ENCODE results near the gene MED7. TPM values are rescaled to one million over a fixed set of nuclear protein-coding genes. Genes with fewer than 3 reads are reported as not detected.
A peak's percentile ranks its signal among the peaks of the same experiment; 100 is the strongest.

MED7 gene
- total and polyA plus RNA-seq, 12 donors: 9.5 to 45.3 (median 17.2) TPM

DNA sequence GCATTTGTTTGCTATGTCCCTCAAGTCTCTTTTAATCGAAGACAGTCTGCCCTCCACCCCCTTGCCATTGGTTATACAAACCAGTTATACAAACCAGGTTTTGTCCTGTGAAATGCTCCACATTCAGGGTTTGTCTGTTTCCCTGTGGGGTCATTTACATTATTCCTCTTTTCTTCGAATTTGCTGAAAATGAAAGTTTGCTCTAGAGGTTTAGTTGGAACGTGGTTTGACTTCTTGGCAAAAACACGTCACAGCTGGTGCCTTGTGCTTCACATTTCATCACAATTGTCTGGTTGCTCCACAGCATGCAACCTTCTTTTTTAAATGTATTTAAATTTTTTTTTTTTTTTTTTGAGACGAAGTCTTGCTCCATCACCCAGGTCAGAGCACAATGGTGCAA lies 29.7 kb downstream of the MED7 start:
- Histone ChIP-seq H3K36me3 (replicated peaks in 1 of 2) (no peaks in the 10 kb centered on the region), H3K9me3 (replicated peaks in 1 of 3) (no peaks in the 10 kb centered on the region), H3K27ac (peak overlapping the region in 1 of 5 donors; percentile 26), H3K4me3 (no peak overlapping the region), H3K4me1 (replicated peaks in 1 of 2) (peaks cover 0 to 30% of the 10 kb centered on the region in 2 donors), H3K27me3 (no peaks in the 10 kb centered on the region)
- 65 to 80% (median 72%) methylated on average over 5 of the region's 5 CpGs for WGBS, 4 donors
- DNase-seq: peak in 2 of 7 donors; percentile 28 to 29
- intact Hi-C loops (cut with DNase I): no loop called here
- TF ChIP-seq, protein P1, sequence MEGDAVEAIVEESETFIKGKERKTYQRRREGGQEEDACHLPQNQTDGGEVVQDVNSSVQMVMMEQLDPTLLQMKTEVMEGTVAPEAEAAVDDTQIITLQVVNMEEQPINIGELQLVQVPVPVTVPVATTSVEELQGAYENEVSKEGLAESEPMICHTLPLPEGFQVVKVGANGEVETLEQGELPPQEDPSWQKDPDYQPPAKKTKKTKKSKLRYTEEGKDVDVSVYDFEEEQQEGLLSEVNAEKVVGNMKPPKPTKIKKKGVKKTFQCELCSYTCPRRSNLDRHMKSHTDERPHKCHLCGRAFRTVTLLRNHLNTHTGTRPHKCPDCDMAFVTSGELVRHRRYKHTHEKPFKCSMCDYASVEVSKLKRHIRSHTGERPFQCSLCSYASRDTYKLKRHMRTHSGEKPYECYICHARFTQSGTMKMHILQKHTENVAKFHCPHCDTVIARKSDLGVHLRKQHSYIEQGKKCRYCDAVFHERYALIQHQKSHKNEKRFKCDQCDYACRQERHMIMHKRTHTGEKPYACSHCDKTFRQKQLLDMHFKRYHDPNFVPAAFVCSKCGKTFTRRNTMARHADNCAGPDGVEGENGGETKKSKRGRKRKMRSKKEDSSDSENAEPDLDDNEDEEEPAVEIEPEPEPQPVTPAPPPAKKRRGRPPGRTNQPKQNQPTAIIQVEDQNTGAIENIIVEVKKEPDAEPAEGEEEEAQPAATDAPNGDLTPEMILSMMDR (IDR thresholded peaks at IDR 0.05): no peak
- no peak for TF ChIP-seq POLR2A (IDR thresholded peaks at IDR 0.05)

DNA sequence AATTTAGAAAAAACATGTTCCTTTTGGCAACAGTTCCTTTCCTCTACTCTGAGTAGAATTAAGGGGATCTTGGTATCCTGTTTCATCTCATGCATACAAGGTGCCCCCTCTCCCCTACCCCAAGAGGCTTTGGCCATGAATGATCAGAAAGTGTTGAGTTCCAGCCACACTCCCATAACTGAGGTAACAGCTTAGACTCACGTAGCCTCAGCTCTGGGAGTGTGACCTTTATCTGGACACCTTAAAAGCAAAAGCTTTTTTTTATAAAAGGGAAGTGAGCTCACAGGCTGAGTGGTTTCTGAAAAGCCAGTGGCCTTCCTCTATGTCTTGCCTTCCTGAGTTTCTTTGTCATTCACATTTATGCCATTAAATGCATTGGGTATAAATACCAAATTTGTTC lies 32.9 kb downstream of the MED7 start:
- peaks cover 0 to 14% of the 10 kb centered on the region in 2 donors for H3K4me1 ChIP-seq (replicated peaks in 1 of 2)
- no peaks in the 10 kb centered on the region for H3K27me3 ChIP-seq
- DNase-seq: peak in 3 of 7 donors; percentile 29 to 34 (median 32)
- 13 to 50% (median 25%) methylated on average over 1 of the region's 1 CpG for WGBS, 4 donors
- H3K36me3 ChIP-seq (replicated peaks in 1 of 2): no peaks in the 10 kb centered on the region
- peak overlapping the region; percentile 15 to 88 (median 61) for H3K27ac ChIP-seq
- TF ChIP-seq, protein P1 (IDR thresholded peaks at IDR 0.05): no peak
- TF ChIP-seq POLR2A (IDR thresholded peaks at IDR 0.05): no peak
- intact Hi-C loops (cut with DNase I): no loop called here
- peak overlapping the region in 1 of 4 donors; percentile 13 for H3K4me3 ChIP-seq
- no peaks in the 10 kb centered on the region for H3K9me3 ChIP-seq (replicated peaks in 1 of 3)

DNA sequence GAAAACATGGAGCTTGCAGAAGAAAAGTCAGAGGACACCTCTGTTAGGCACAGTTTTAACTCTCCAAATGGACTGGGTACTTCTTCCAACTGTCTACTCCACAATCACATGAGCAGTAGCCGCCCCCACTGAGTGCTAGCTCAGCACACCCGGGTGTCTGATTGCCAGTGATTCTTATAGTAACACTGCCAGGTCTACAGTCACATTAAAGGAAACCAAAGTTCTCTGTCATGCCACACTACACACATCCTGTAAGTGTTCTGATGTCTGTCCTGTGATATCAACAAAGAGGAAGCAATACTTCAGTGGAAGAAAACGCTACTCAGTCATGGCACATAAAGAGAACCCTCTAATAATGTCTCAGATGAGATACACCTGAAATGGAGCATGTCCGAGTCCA lies 33.7 kb downstream of the MED7 start, which contains the start of gene HAVCR2:
Gene HAVCR2, minus strand, starts transcription at position 69 of the 400 bp plus-strand sequence. Its CDS starts 61 bp downstream, at position 8.
- TF ChIP-seq, protein P1 (IDR thresholded peaks at IDR 0.05): no peak
- peak; percentile 30 to 32 for TF ChIP-seq POLR2A (IDR thresholded peaks at IDR 0.05)
- Histone ChIP-seq H3K36me3 (replicated peaks in 1 of 2) (no peaks in the 10 kb centered on the region), H3K4me3 (peak within 1 kb of the TSS in 1 of 4 donors; percentile 13), H3K27ac (peak within 1 kb of the TSS; percentile 45 to 88 (median 61)), H3K9me3 (replicated peaks in 1 of 3) (no peaks in the 10 kb centered on the region), H3K4me1 (replicated peaks in 1 of 2) (peaks cover 0 to 14% of the 10 kb centered on the region in 2 donors), H3K27me3 (no peaks in the 10 kb centered on the region)
- intact Hi-C loops (cut with DNase I): no loop called here
- DNase-seq: peak in 6 of 7 donors; percentile 41 to 70 (median 54)
- 59 to 70% (median 67%) methylated on average over 4 of the region's 4 CpGs for WGBS, 4 donors

DNA sequence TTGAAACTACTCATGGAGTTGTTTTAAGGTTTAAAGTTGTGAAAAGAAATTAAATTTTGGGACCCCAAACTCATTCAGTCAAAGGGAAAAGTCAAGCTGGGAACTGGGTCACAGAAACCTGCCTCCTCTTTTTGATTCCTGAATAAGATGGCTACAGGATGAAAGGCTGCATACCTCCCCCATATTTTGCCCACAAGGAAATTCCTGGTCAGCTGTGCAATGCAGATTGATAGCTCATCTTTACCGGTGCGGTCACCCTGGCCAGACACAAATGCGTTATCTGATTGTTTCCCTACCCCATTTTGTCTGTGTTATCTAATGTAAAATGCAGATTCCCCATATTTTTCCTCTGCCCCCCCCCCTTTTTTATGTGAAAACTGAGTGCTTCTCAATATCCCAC lies 35.2 kb downstream of the MED7 start:
- peak overlapping the region in 3 of 5 donors; percentile 47 to 85 (median 76) for H3K27ac ChIP-seq
- peaks cover 0 to 14% of the 10 kb centered on the region in 2 donors for H3K4me1 ChIP-seq (replicated peaks in 1 of 2)
- H3K9me3 ChIP-seq (replicated peaks in 1 of 3): no peaks in the 10 kb centered on the region
- 50 to 63% (median 56%) methylated on average over 3 of the region's 3 CpGs for WGBS, 4 donors
- H3K4me3 ChIP-seq: peak overlapping the region in 1 of 4 donors; percentile 13
- no peaks in the 10 kb centered on the region for H3K27me3 ChIP-seq
- TF ChIP-seq, protein P1 (IDR thresholded peaks at IDR 0.05): no peak
- TF ChIP-seq POLR2A (IDR thresholded peaks at IDR 0.05): no peak
- DNase-seq: no peak
- intact Hi-C loops (cut with DNase I): no loop called here
- H3K36me3 ChIP-seq (replicated peaks in 1 of 2): no peaks in the 10 kb centered on the region

All from adrenal gland (tissue), 12 donors.